Measurements from ENCODE around the gene SINHCAF. TPM values are rescaled to one million over a fixed set of nuclear protein-coding genes. Genes with fewer than 3 reads are reported as not detected.
"Not testable (repeated sequence)": the region's sequence is repeated elsewhere in the genome, so short reads cannot be mapped to it uniquely, and the experiment has no call there.

The SINHCAF gene
- 121 and 127 TPM in 2 replicates for total RNA-seq (2022)
- percentile 95 among the genes with signal in this experiment for Bru-seq, nascent RNA
- BruChase-seq, experiment 1, labeled RNA remaining after a 6-hour chase = percentile 90 among the genes with signal in this experiment
- percentile 93 among the genes with signal in this experiment for BruChase-seq, experiment 2, labeled RNA remaining after a 2-hour chase
- long read RNA-seq, transcript SINHCAF-201 (6 exons, 3,163 nt) = major isoform, 60 of 102 reads
- long read RNA-seq, transcript SINHCAF-203 (6 exons, 1,555 nt) = minor isoform, 18 of 102 reads
- long read RNA-seq, partial matches to known transcripts = 1 of 102 reads
- long read RNA-seq, other reads (novel, unspliced or antisense) = 22 of 102 reads

- Mint-ChIP-seq H3K27ac (ENCODE audit: unreplicated experiment) (peak within 1 kb of the TSS; percentile 82), H3K36me3 (ENCODE audit: insufficient read depth, unreplicated experiment) (peaks cover 49% of the 10 kb centered on the region), H3K4me1 (ENCODE audit: low read depth, unreplicated experiment) (no peaks in the 10 kb centered on the region), H3K4me3 (ENCODE audit: low read depth, unreplicated experiment) (peak within 1 kb of the TSS; percentile 84), H3K9me3 (ENCODE audit: low read depth, unreplicated experiment) (no peaks in the 10 kb centered on the region), H3K27me3 (ENCODE audit: unreplicated experiment) (no peaks in the 10 kb centered on the region)
- CTCF ChIA-PET = interaction anchor here (0.6 to 1.0 kb wide), 8 partner anchors 12 to 193 kb away, joined by 3 to 11 read pairs (median 4); no protein-coding TSS in a partner anchor
- DNase-seq = peak; percentile 98
- no peak for TF ChIP-seq CTCF (IDR thresholded peaks at IDR 0.05; ENCODE audit: unreplicated experiment)
- no TSS peak for BruUV-seq (replicated peaks)
- intact Hi-C loops (cut with micrococcal nuclease; ENCODE audit: unreplicated experiment) = loop anchor here (2.0 kb wide), 1 partner anchor 37 kb away; no protein-coding TSS in a partner anchor
These were observed at the start of gene SINHCAF for GRCh38 chr12:31325877-31326631. SINHCAF (minus strand) TSS chr12:31326150; CDS start chr12:31298204, 27,946 bp downstream.

- H3K9me3 Mint-ChIP-seq (ENCODE audit: low read depth, unreplicated experiment); DNase-seq; H3K4me3 Mint-ChIP-seq (ENCODE audit: low read depth, unreplicated experiment); H3K36me3 Mint-ChIP-seq (ENCODE audit: insufficient read depth, unreplicated experiment); H3K27ac Mint-ChIP-seq (ENCODE audit: unreplicated experiment); BruUV-seq (replicated peaks); H3K27me3 Mint-ChIP-seq (ENCODE audit: unreplicated experiment); intact Hi-C loops (cut with micrococcal nuclease; ENCODE audit: unreplicated experiment): not testable (repeated sequence)
- CTCF ChIA-PET = interaction anchor here (0.7 to 0.9 kb wide), 2 partner anchors 81 to 149 kb away, joined by 3 to 5 read pairs; no protein-coding TSS in a partner anchor
- H3K4me1 Mint-ChIP-seq (ENCODE audit: low read depth, unreplicated experiment) = peaks cover 11% of the 10 kb centered on the region
These were observed 49.5 kb upstream of the SINHCAF start for GRCh38 chr12:31375422-31375821.

GRCh38 chr12:31371256-31371620 lies 45.3 kb upstream of the SINHCAF start:
- no peak for DNase-seq
- no peak for TF ChIP-seq CTCF (IDR thresholded peaks at IDR 0.05; ENCODE audit: unreplicated experiment)
- intact Hi-C loops (cut with micrococcal nuclease; ENCODE audit: unreplicated experiment) = no loop called here
- Mint-ChIP-seq H3K36me3 (ENCODE audit: insufficient read depth, unreplicated experiment) (no peaks in the 10 kb centered on the region), H3K4me1 (ENCODE audit: low read depth, unreplicated experiment) (peaks cover 24% of the 10 kb centered on the region), H3K27me3 (ENCODE audit: unreplicated experiment) (no peaks in the 10 kb centered on the region), H3K9me3 (ENCODE audit: low read depth, unreplicated experiment) (no peaks in the 10 kb centered on the region), H3K4me3 (ENCODE audit: low read depth, unreplicated experiment) (peak overlapping the region; percentile 8), H3K27ac (ENCODE audit: unreplicated experiment) (peak overlapping the region; percentile 11)
- CTCF ChIA-PET = interaction anchor here (0.6 to 0.7 kb wide), 2 partner anchors 41 to 96 kb away, joined by 3 to 5 read pairs; no protein-coding TSS in a partner anchor
- no TSS peak for BruUV-seq (replicated peaks)

GRCh38 chr12:31370531-31371255 lies 44.7 kb upstream of the SINHCAF start:
- H3K27ac Mint-ChIP-seq (ENCODE audit: unreplicated experiment) = peak overlapping the region; percentile 11
- H3K9me3 Mint-ChIP-seq (ENCODE audit: low read depth, unreplicated experiment) = no peaks in the 10 kb centered on the region
- H3K36me3 Mint-ChIP-seq (ENCODE audit: insufficient read depth, unreplicated experiment) = no peaks in the 10 kb centered on the region
- H3K27me3 Mint-ChIP-seq (ENCODE audit: unreplicated experiment) = no peaks in the 10 kb centered on the region
- DNase-seq = peak; percentile 7
- no peak for TF ChIP-seq CTCF (IDR thresholded peaks at IDR 0.05; ENCODE audit: unreplicated experiment)
- BruUV-seq (replicated peaks) = no TSS peak
- peak overlapping the region; percentile 8 for H3K4me3 Mint-ChIP-seq (ENCODE audit: low read depth, unreplicated experiment)
- intact Hi-C loops (cut with micrococcal nuclease; ENCODE audit: unreplicated experiment) = no loop called here
- CTCF ChIA-PET = interaction anchor here (0.6 kb wide), 2 partner anchors 33 to 96 kb away, joined by 3 to 4 read pairs; no protein-coding TSS in a partner anchor
- H3K4me1 Mint-ChIP-seq (ENCODE audit: low read depth, unreplicated experiment) = peaks cover 24% of the 10 kb centered on the region
